PC-3 (cell line): ENCODE results near the gene HIPK3. TPM values are rescaled to one million over a fixed set of nuclear protein-coding genes. Genes with fewer than 3 reads are reported as not detected.
"Not testable (repeated sequence)": the region's sequence is repeated elsewhere in the genome, so short reads cannot be mapped to it uniquely, and the experiment has no call there.

Source experiments
- ATAC-seq: fragments of 200-7000 bp; cut with Tn5 transposase; 2 replicates; pipeline ENCODE4 v1.9.1; 2020; ENCODE audit warnings: mild to moderate bottlenecking, moderate library complexity
- BruUV-seq: library from RNA; stranded (reverse); fragments of 400-500 nt; replicated peaks from 2 replicates; lab custom pipeline; 2021; lab: Mats Ljungman, UMichigan
- CTCF ChIA-PET: fragments of 300-600 bp; sonication (Branson Sonifier 250); formaldehyde crosslinking; loops from one replicate; lab custom pipeline; 2022; ENCODE audit warnings: antibody characterized with exemption; lab: Charles Lee
- POLR2A ChIA-PET: fragments of 300-600 bp; sonication (Branson Sonifier 250); formaldehyde crosslinking; loops from one replicate; lab custom pipeline; 2022; ENCODE audit warnings: antibody characterized with exemption; ENCODE audit not compliant: unreplicated experiment; lab: Charles Lee
- DNase-seq: peaks from one replicate; pipeline ENCODE4 v3.0.0-alpha.2; 2015
- H2AFZ ChIP-seq: fragments of 300-600 bp; sonication (generic); 2 replicates; pipeline ENCODE4 v1.6.0; 2016; ENCODE audit warnings: antibody characterized with exemption, low read length
- H3F3A ChIP-seq: fragments of 300-600 bp; sonication (generic); one replicate; pipeline ENCODE4 v1.6.0; 2017; ENCODE audit warnings: antibody characterized with exemption, low read length, control low read depth, mild to moderate bottlenecking; ENCODE audit not compliant: unreplicated experiment
- H3K27ac ChIP-seq: fragments of 300-600 bp; sonication (generic); 2 replicates; pipeline ENCODE4 v1.5.1; 2016; ENCODE audit warnings: mild to moderate bottlenecking, low read length
- H3K27me3 ChIP-seq: fragments of 300-600 bp; sonication (generic); 2 replicates; pipeline ENCODE4 v1.6.1; 2016; ENCODE audit warnings: low read length, mixed read lengths
- H3K36me3 ChIP-seq: fragments of 300-600 bp; sonication (generic); 2 replicates; pipeline ENCODE4 v1.6.1; 2016; ENCODE audit warnings: low read depth, mixed run types, low read length, mixed read lengths
- H3K4me1 ChIP-seq: fragments of 300-600 bp; sonication (generic); 2 replicates; pipeline ENCODE4 v1.5.1; 2016; ENCODE audit warnings: low read length; ENCODE audit not compliant: insufficient read depth
- H3K4me2 ChIP-seq: fragments of 300-600 bp; sonication (generic); 2 replicates; pipeline ENCODE4 v1.6.0; 2016; ENCODE audit warnings: low read length
- H3K4me3 ChIP-seq: fragments of 300-600 bp; sonication (generic); 2 replicates; pipeline ENCODE4 v1.5.1; 2016; ENCODE audit warnings: mild to moderate bottlenecking, low read length, mixed read lengths
- H3K79me2 ChIP-seq: fragments of 300-600 bp; sonication (generic); 2 replicates; pipeline ENCODE4 v1.6.1; 2017; ENCODE audit warnings: low read length, mixed read lengths
- H3K9ac ChIP-seq: fragments of 300-600 bp; sonication (generic); 2 replicates; pipeline ENCODE4 v1.6.0; 2016; ENCODE audit warnings: mild to moderate bottlenecking, low read length
- H3K9me2 ChIP-seq: fragments of 300-600 bp; sonication (generic); replicated peaks from 2 replicates; pipeline ENCODE4 v1.6.1; 2016; ENCODE audit warnings: mixed run types, low read length, mixed read lengths
- H3K9me3 ChIP-seq: fragments of 300-600 bp; sonication (generic); 2 replicates; pipeline ENCODE4 v1.6.1; 2016; ENCODE audit warnings: low read length, mixed read lengths
- H4K20me1 ChIP-seq: fragments of 300-600 bp; sonication (generic); 2 replicates; pipeline ENCODE4 v1.6.1; 2016; ENCODE audit warnings: low read length, mixed read lengths
- CTCF ChIP-seq: fragments of 300-600 bp; sonication (generic); conservative IDR thresholded peaks from 2 replicates; pipeline ENCODE4 v1.5.1; 2017; ENCODE audit warnings: antibody characterized with exemption, low read depth, mild to moderate bottlenecking, low read length
- EZH2 ChIP-seq: fragments of 300-600 bp; sonication (generic); IDR thresholded peaks from one replicate; pipeline ENCODE4 v1.6.1; 2017; ENCODE audit warnings: antibody characterized with exemption, mild to moderate bottlenecking, low read length; ENCODE audit not compliant: unreplicated experiment
- EZH2phosphoT487 ChIP-seq: fragments of 300-600 bp; sonication (generic); IDR thresholded peaks from 2 replicates; pipeline ENCODE4 v1.6.1; 2018; ENCODE audit warnings: mild to moderate bottlenecking, antibody characterized with exemption, low read length, borderline replicate concordance
- intact Hi-C: fragments of 100-400 bp; cut with micrococcal nuclease; formaldehyde crosslinking; loops from 2 replicates; pipeline ENCODE4 v1.9.0; 2023
- total RNA-seq: library from RNA; depleted of rRNA; stranded (reverse); fragments of >200 nt; gene quantifications from 2 replicates; pipeline ENCODE4 v1.2.3, GENCODE V29; 2014

The HIPK3 gene
- total RNA-seq, 1 experiment from 2014 or later = 19.4 TPM

- H3K79me2 ChIP-seq = no peaks in the 10 kb centered on the region
- H3K36me3 ChIP-seq = no peaks in the 10 kb centered on the region
- ATAC-seq (no peak), DNase-seq (no peak)
- H3K27ac ChIP-seq = no peak overlapping the region
- no TSS peak for BruUV-seq
- no peaks in the 10 kb centered on the region for H3F3A ChIP-seq
- ChIA-PET POLR2A (no interaction called here), CTCF (no interaction called here)
- TF ChIP-seq CTCF = no peak
- no peak for TF ChIP-seq EZH2phosphoT487
- H3K4me3 ChIP-seq = no peak overlapping the region
- no peaks in the 10 kb centered on the region for H3K27me3 ChIP-seq
- H3K9me2 ChIP-seq = no peaks in the 10 kb centered on the region
- H2AFZ ChIP-seq = no peak overlapping the region
- H3K9me3 ChIP-seq = no peaks in the 10 kb centered on the region
- H4K20me1 ChIP-seq = no peaks in the 10 kb centered on the region
- H3K4me1 ChIP-seq = no peaks in the 10 kb centered on the region
- no peak overlapping the region for H3K9ac ChIP-seq
- H3K4me2 ChIP-seq = no peak overlapping the region
- intact Hi-C loops = no loop called here
Observed at GRCh38 chr11:33234397-33235190, 22.6 kb upstream of the HIPK3 start.

- Histone ChIP-seq H3K27ac (no peak overlapping the region), H3K36me3 (no peaks in the 10 kb centered on the region), H3F3A (no peaks in the 10 kb centered on the region), H3K9me3 (no peaks in the 10 kb centered on the region), H3K79me2 (no peaks in the 10 kb centered on the region), H4K20me1 (no peaks in the 10 kb centered on the region), H3K9ac (no peak overlapping the region), H2AFZ (no peak overlapping the region), H3K4me3 (no peak overlapping the region), H3K9me2 (no peaks in the 10 kb centered on the region), H3K4me1 (no peaks in the 10 kb centered on the region), H3K27me3 (no peaks in the 10 kb centered on the region), H3K4me2 (no peak overlapping the region)
- ChIA-PET CTCF (no interaction called here), POLR2A (no interaction called here)
- intact Hi-C loops = no loop called here
- ATAC-seq (no peak), DNase-seq (no peak)
- TF ChIP-seq EZH2 (no peak), EZH2phosphoT487 (no peak), CTCF (no peak)
- BruUV-seq = no TSS peak
Observed at GRCh38 chr11:33237039-33237597, 20.1 kb upstream of the HIPK3 start.

GRCh38 chr11:33242575-33242974 lies 14.6 kb upstream of the HIPK3 start:
- H3F3A ChIP-seq = no peaks in the 10 kb centered on the region
- no peaks in the 10 kb centered on the region for H3K9me2 ChIP-seq
- H3K27me3 ChIP-seq = no peaks in the 10 kb centered on the region
- H2AFZ ChIP-seq = no peak overlapping the region
- H3K4me3 ChIP-seq = no peak overlapping the region
- POLR2A ChIA-PET = no interaction called here
- H4K20me1 ChIP-seq = no peaks in the 10 kb centered on the region
- H3K4me1 ChIP-seq = no peaks in the 10 kb centered on the region
- H3K79me2 ChIP-seq = no peaks in the 10 kb centered on the region
- intact Hi-C loops = no loop called here
- no peak for DNase-seq
- BruUV-seq = no TSS peak
- no peaks in the 10 kb centered on the region for H3K9me3 ChIP-seq
- no peak for TF ChIP-seq CTCF
- no peak for TF ChIP-seq EZH2
- no peak for TF ChIP-seq EZH2phosphoT487
- H3K9ac ChIP-seq = no peak overlapping the region
- ATAC-seq = no peak
- no peaks in the 10 kb centered on the region for H3K36me3 ChIP-seq
- CTCF ChIA-PET = no interaction called here
- no peak overlapping the region for H3K27ac ChIP-seq
- no peak overlapping the region for H3K4me2 ChIP-seq

- H2AFZ ChIP-seq, H3K36me3 ChIP-seq, POLR2A ChIA-PET, DNase-seq, H4K20me1 ChIP-seq, intact Hi-C loops, H3K27ac ChIP-seq, H3K9me3 ChIP-seq, ATAC-seq, CTCF ChIA-PET, H3K4me3 ChIP-seq, H3K27me3 ChIP-seq, H3K4me1 ChIP-seq, H3K79me2 ChIP-seq, H3K9ac ChIP-seq, H3K4me2 ChIP-seq, H3F3A ChIP-seq, BruUV-seq, H3K9me2 ChIP-seq: not testable (repeated sequence)
Observed at GRCh38 chr11:33243654-33244053, 13.5 kb upstream of the HIPK3 start.
